GM12878 (cell line): ENCODE measurements around the gene FAM50A. TPM values are rescaled to one million over a fixed set of nuclear protein-coding genes. Genes with fewer than 3 reads are reported as not detected.
A peak's percentile ranks its signal among the peaks of the same experiment; 100 is the strongest.

Experiments
- ATAC-seq: fragments of 200-7000 bp; cut with Tn5 transposase; 3 replicates; pipeline ENCODE4 v1.9.1; 2020; ENCODE audit warnings: mild to moderate bottlenecking, moderate library complexity
- BruUV-seq: library from RNA; stranded (reverse); fragments of 400-500 nt; replicated peaks from 2 replicates; lab custom pipeline; 2021; lab: Mats Ljungman, UMichigan
- CTCF ChIA-PET: fragments of 300-600 bp; sonication (Branson Sonifier 250); formaldehyde crosslinking; extraction: SDS; loops from one replicate; lab custom pipeline; 2021; ENCODE audit warnings: inconsistent platforms; lab: Yijun Ruan, JAX
- POLR2A ChIA-PET: fragments of 350-600 bp; formaldehyde crosslinking; extraction: SDS; loops from one replicate; lab custom pipeline; 2021; ENCODE audit warnings: inconsistent platforms; lab: Charles Lee
- RAD21 ChIA-PET: fragments of 300-600 bp; sonication (Branson Sonifier 250); formaldehyde crosslinking; loops from one replicate; lab custom pipeline; 2023; ENCODE audit warnings: antibody characterized with exemption; ENCODE audit not compliant: unreplicated experiment; lab: Charles Lee
- SMC1A ChIA-PET: fragments of 300-600 bp; sonication (Branson Sonifier 250); formaldehyde crosslinking; loops from one replicate; lab custom pipeline; 2023; ENCODE audit not compliant: unreplicated experiment, uncharacterized antibody; lab: Charles Lee
- DNase-seq: peaks from one replicate; pipeline ENCODE4 v3.0.0-alpha.2; 2011; ENCODE audit warnings: low read depth, low spot score
- FAIRE-seq: peaks from 3 replicates; lab custom pipeline; 2011; peaks lifted over from hg19 to GRCh38; lab: Jason Lieb, UNC
- H2AFZ ChIP-seq: 2 replicates; pipeline ENCODE4 v1.6.0; 2011; ENCODE audit warnings: low read depth, low read length, control low read depth; ENCODE audit not compliant: control insufficient read depth
- H3K27ac ChIP-seq: 2 replicates; pipeline ENCODE4 v1.5.1; 2011; ENCODE audit warnings: control low read depth; ENCODE audit not compliant: control insufficient read depth, insufficient read depth
- H3K27me3 ChIP-seq, 2 experiments: replicated peaks in 1 of 2; 2 replicates each; pipeline versions ENCODE4 v1.6.0 to v1.6.1; 2011; ENCODE audit warnings: low read length in 1 of 2; ENCODE audit not compliant: control insufficient read depth in 2 of 2, insufficient read depth in 2 of 2
- H3K36me3 ChIP-seq, 2 experiments: 2 replicates each; pipeline ENCODE4 v1.5.1; 2011; ENCODE audit warnings: low read length in 1 of 2; ENCODE audit not compliant: control insufficient read depth in 2 of 2, insufficient read depth in 2 of 2
- H3K4me1 ChIP-seq: 2 replicates; pipeline ENCODE4 v1.6.1; 2011; ENCODE audit warnings: mild to moderate bottlenecking, low read length, moderate library complexity, mixed read lengths; ENCODE audit not compliant: control insufficient read depth, insufficient read depth
- H3K4me2 ChIP-seq: 2 replicates; pipeline ENCODE4 v1.6.0; 2011; ENCODE audit warnings: control low read depth; ENCODE audit not compliant: control insufficient read depth, insufficient read depth
- H3K4me3 ChIP-seq: fragments of 200-600 bp; sonication (generic); 2 replicates; pipeline ENCODE4 v1.5.1; 2016
- H3K79me2 ChIP-seq: 2 replicates; pipeline ENCODE4 v1.6.0; 2011; ENCODE audit warnings: low read length; ENCODE audit not compliant: control insufficient read depth, insufficient read depth
- H3K9ac ChIP-seq: 2 replicates; pipeline ENCODE4 v1.8.0; 2011; ENCODE audit warnings: low read length, control low read depth, mixed read lengths; ENCODE audit not compliant: control insufficient read depth, insufficient read depth
- H3K9me3 ChIP-seq: replicated peaks from 3 replicates; pipeline ENCODE4 v1.5.1; 2011; ENCODE audit warnings: mild to moderate bottlenecking, low read length; ENCODE audit not compliant: control insufficient read depth, insufficient read depth
- H4K20me1 ChIP-seq: 2 replicates; pipeline ENCODE4 v1.6.0; 2011; ENCODE audit not compliant: control insufficient read depth, insufficient read depth
- CTCF ChIP-seq, 3 experiments: IDR thresholded peaks in 2 of 3; conservative IDR thresholded peaks in 1 of 3; 2 replicates each; pipeline ENCODE4 v1.5.1; 2011; ENCODE audit warnings: low read depth in 3 of 3, low read length in 3 of 3, mild to moderate bottlenecking in 3 of 3, control low read depth in 2 of 3, moderate library complexity in 2 of 3, inconsistent platforms in 1 of 3, mixed read lengths in 1 of 3; ENCODE audit not compliant: control insufficient read depth in 2 of 3, insufficient read depth in 1 of 3; ENCODE audit errors: extremely low read depth in 1 of 3
- IKZF2 ChIP-seq, 2 experiments: fragments of 450-650 bp; IDR thresholded peaks; 2 replicates each; pipeline ENCODE4 v1.6.1; 2017; ENCODE audit warnings: mild to moderate bottlenecking in 2 of 2, moderate library complexity in 2 of 2
- NBN ChIP-seq: fragments of 450-650 bp; IDR thresholded peaks from 2 replicates; pipeline ENCODE4 v1.6.1; 2016
- NR2C1 ChIP-seq: fragments of 450-650 bp; IDR thresholded peaks from 2 replicates; pipeline ENCODE4 v1.6.1; 2017; ENCODE audit warnings: antibody characterized with exemption, mild to moderate bottlenecking, moderate library complexity
- REST ChIP-seq: IDR thresholded peaks from 2 replicates; pipeline ENCODE4 v1.6.1; 2012; ENCODE audit warnings: mild to moderate bottlenecking, low read depth, low read length
- RFX5 ChIP-seq: IDR thresholded peaks from 2 replicates; pipeline ENCODE4 v1.6.1; 2011; ENCODE audit warnings: low read depth, low read length, improper control_type of control experiment
- ZNF592 ChIP-seq: fragments of 450-650 bp; IDR thresholded peaks from 2 replicates; pipeline ENCODE4 v1.6.1; 2017; ENCODE audit warnings: mild to moderate bottlenecking, moderate library complexity
- WGBS: methylation state at CpG from one replicate; pipeline ENCODE4 v1.1.6; 2016; ENCODE audit warnings: low lambda C conversion rate; ENCODE audit not compliant: insufficient replicate concordance, insufficient coverage; ENCODE audit errors: missing lambda C conversion rate; 5-methylcytosine and 5-hydroxymethylcytosine counted together
- in situ Hi-C: fragments of 300-500 bp; cut with MboI; formaldehyde crosslinking; loops from 9 replicates; pipeline ENCODE4 v1.14.3; 2018; ENCODE audit warnings: mixed read lengths
- intact Hi-C: fragments of 100-400 bp; cut with micrococcal nuclease; formaldehyde crosslinking; loops from one replicate; pipeline ENCODE4 v1.14.2; 2022; ENCODE audit not compliant: unreplicated experiment
- polyA plus RNA-seq, 11 experiments: library from polyadenylated mRNA; depleted of rRNA in 4 of 11; unstranded in 6 of 11; stranded (reverse) in 5 of 11; fragments of >200 nt; fragmentation: Nextera tagmentation in 4 of 11; fragmentation: Illumina TruSeq in 1 of 11; extraction: Ambion mirVana in 4 of 11; extraction: Trizol in 1 of 11; gene quantifications; 1 replicate in 1 of 11; 2 replicates in 10 of 11; pipeline versions ENCODE4 v1.2.1 to v1.2.3, GENCODE V29; 2011 to 2016; ENCODE audit warnings: inconsistent platforms in 2 of 11, missing spikeins in 2 of 11, low read depth in 1 of 11
- total RNA-seq, 4 experiments: library from RNA; depleted of rRNA in 3 of 4; stranded (reverse); fragments of >200 nt in 3 of 4; fragmentation: Illumina TruSeq in 1 of 4; extraction: Trizol in 1 of 4; gene quantifications; 2 replicates each; pipeline versions ENCODE4 v1.2.1 to v1.2.3, GENCODE V29; 2013 to 2021
- TF ChIP-seq, protein P1 (sequence below): IDR thresholded peaks from 2 replicates; pipeline ENCODE4 v1.6.1; 2011; ENCODE audit warnings: mild to moderate bottlenecking, low read depth, low read length, moderate library complexity; ENCODE audit not compliant: insufficient replicate concordance

The FAM50A gene
- total and polyA plus RNA-seq, 10 of the 15 experiments (the other 5 are each of a cell fraction or from before 2014, with no cell fraction given) = 4.2 to 46.7 (median 34.6) TPM

DNA sequence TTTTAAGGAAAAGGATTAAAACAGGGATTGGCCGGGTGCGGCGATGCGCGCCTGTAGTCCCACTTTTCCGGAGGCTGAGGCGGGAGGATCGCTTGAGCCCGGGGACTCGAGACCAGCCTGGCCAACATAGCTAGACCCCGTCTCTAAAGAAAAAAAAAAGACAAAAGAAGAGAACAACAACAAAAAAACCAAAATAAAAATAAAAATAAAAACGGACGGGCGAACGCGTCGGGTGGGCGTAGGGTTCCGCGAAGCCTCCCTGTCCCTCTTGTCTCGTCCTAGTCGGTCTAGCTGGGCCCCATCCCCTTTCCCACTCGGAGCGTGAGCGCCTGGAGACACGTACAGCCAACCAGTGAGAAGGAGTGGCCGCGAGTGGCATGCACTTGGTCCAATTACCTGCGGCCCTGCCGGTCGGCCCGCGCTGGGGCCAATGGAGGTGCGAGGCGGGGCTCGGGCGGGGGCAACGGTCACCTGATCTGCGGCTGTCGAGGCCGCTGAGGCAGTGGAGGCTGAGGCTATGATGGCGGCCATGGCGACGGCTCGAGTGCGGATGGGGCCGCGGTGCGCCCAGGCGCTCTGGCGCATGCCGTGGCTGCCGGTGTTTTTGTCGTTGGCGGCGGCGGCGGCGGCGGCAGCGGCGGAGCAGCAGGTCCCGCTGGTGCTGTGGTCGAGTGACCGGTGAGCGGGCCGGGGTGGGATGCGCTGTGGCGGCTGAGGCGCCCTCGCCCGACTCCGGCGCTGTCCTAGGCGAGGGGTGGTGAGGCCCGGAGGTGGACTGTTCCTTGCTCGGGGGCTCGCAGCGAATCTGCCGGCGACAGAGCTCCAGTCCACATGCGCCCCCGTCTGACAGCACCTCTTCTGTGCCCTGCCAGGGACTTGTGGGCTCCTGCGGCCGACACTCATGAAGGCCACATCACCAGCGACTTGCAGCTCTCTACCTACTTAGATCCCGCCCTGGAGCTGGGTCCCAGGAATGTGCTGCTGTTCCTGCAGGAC lies 15.5 kb upstream of the FAM50A start, which contains the start of gene ATP6AP1:
Gene ATP6AP1 (plus strand): TSS at position 502 of the 996 bp plus-strand sequence. CDS start 16 bp downstream, at position 518.
- 0 out of 2 replicates have a peak within 1 kb of the TSS, but pooled peaks have one; percentile 4 for H3K27ac ChIP-seq
- peaks cover 12% of the 10 kb centered on the region for H3K79me2 ChIP-seq
- CTCF ChIA-PET = interaction anchor here (1.3 to 2.3 kb wide), 3 partner anchors 9 to 55 kb away, joined by 3 to 12 read pairs (median 5); partner anchors contain the start of gene RPL10
- peak; percentile 73 for DNase-seq
- no peaks in the 10 kb centered on the region for H4K20me1 ChIP-seq
- 31% methylated on average over 85 of the region's 87 CpGs for WGBS
- peak within 1 kb of the TSS; percentile 24; the same call in 1 of the 2 replicates for H3K9ac ChIP-seq
- H3K4me1 ChIP-seq = no peaks in the 10 kb centered on the region
- H3K4me2 ChIP-seq = peak within 1 kb of the TSS; percentile 71
- RAD21 ChIA-PET = interaction anchor here (0.6 to 2.0 kb wide), 4 partner anchors 16 to 55 kb away, joined by 3 to 9 read pairs (median 4); partner anchors contain the start of genes RPL10 and TAFAZZIN
- in situ Hi-C loops (no loop called here), intact Hi-C loops (loop anchor here (10.0 kb wide), 1 partner anchor 54 kb away; the partner anchor contains the start of genes EMD and FLNA)
- H2AFZ ChIP-seq = peak within 1 kb of the TSS; percentile 28
- SMC1A ChIA-PET = interaction anchor here (0.7 to 1.3 kb wide), 5 partner anchors 11 to 99 kb away, joined by 3 to 4 read pairs (median 3); partner anchors contain the start of gene SLC10A3
- peak within 1 kb of the TSS; percentile 73 for H3K4me3 ChIP-seq
- BruUV-seq = no TSS peak
- H3K27me3 ChIP-seq = no peaks in the 10 kb centered on the region
- ATAC-seq = peak; percentile 99
- H3K9me3 ChIP-seq = no peaks in the 10 kb centered on the region
- POLR2A ChIA-PET = interaction anchor here (0.6 to 4.1 kb wide), 11 partner anchors 10 to 331 kb away, joined by 3 to 32 read pairs (median 4); partner anchors contain the start of genes MECP2, RPL10, SLC10A3 and TAFAZZIN
- H3K36me3 ChIP-seq = peaks cover 0 to 2% of the 10 kb centered on the region in 2 experiments; a peak in 1 of 4 replicates
- FAIRE-seq = peak; percentile 27
- TF ChIP-seq NR2C1 (0 out of 2 replicates have a peak, but pooled peaks have one; percentile 8), REST (no peak), CTCF (IDR thresholded peaks at IDR 0.05 in 2 of 3, conservative IDR thresholded peaks at IDR 0.05 in 1 of 3; ENCODE audit: control insufficient read depth in 2 of 3, extremely low read depth in 1 of 3, insufficient read depth in 1 of 3, low read depth in 3 of 3, low read length in 3 of 3) (peak in 1 of 3 experiments; percentile 23; a peak in 2 of 6 replicates), IKZF2 (IDR thresholded peaks at IDR 0.05) (peak in 1 of 2 experiments; percentile 31; a peak in 1 of 4 replicates), RFX5 (peak; percentile 66; the same call in 1 of the 2 replicates), NBN (peak; percentile 74), ZNF592 (no peak)
- TF ChIP-seq, protein P1, sequence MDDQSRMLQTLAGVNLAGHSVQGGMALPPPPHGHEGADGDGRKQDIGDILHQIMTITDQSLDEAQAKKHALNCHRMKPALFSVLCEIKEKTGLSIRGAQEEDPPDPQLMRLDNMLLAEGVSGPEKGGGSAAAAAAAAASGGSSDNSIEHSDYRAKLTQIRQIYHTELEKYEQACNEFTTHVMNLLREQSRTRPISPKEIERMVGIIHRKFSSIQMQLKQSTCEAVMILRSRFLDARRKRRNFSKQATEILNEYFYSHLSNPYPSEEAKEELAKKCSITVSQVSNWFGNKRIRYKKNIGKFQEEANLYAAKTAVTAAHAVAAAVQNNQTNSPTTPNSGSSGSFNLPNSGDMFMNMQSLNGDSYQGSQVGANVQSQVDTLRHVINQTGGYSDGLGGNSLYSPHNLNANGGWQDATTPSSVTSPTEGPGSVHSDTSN = peak; percentile 98
